ENCODE measurements around the gene SIDT1.
A peak's percentile ranks its signal among the peaks of the same experiment; 100 is the strongest.
"Not testable (repeated sequence)": the region's sequence is repeated elsewhere in the genome, so short reads cannot be mapped to it uniquely, and the experiment has no call there.

SIDT1 gene

GRCh38 chr3:113600418-113601182, 68.2 kb downstream of the SIDT1 start:
- DNase-seq, result no peak

- DNase-seq, result peak in 1 of 2 experiments; percentile 57
These were observed 68.9 kb downstream of the SIDT1 start for GRCh38 chr3:113601240-113601639.

- DNase-seq, result peak in 1 of 2 experiments; percentile 14
These were observed 69.9 kb downstream of the SIDT1 start for GRCh38 chr3:113602256-113602655.

GRCh38 chr3:113602836-113603235, 70.5 kb downstream of the SIDT1 start:
- DNase-seq, result no peak

- DNase-seq, result no peak
These were observed 74.3 kb downstream of the SIDT1 start for GRCh38 chr3:113606539-113607218.

DNA sequence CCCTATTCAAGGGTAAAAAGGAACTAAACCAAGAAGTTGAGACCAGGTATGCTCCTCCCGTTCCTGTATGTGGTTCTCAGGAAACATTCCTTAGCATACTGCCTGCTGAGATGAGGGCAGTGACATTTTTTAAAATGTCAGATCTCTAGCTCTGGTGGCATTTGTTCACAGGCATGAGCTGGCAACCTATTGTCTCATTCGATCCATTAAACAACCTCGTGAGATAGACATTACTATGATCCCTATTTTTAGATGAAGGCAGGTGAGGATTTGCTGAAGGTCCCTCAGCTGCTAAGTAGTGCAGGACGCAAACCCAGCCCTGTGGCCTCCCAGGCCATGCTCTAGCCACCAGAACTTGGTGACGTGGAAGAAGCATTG, 74.9 kb downstream of the SIDT1 start:
- no peak for DNase-seq

DNA sequence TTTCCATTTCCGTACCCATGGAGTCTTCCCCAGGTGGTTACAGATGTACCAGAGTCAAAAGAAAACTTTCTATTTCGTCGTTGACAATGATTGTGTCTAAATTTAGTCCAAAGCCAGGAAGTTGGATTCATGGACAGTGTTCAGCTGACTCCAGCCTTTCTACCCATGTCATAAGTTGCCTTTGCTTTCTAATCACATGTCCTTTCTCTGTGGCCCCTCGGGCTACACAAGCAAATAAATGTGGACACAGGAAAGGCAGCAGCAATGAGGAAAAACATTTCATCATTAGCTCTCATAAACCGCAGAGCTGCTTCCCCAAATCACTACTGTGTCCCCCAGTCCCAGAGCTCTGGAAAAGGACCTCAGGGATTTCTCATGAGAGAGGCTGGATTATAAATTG, 82.0 kb downstream of the SIDT1 start:
- DNase-seq, result no peak

- DNase-seq, result no peak
These were observed 83.6 kb downstream of the SIDT1 start for GRCh38 chr3:113615976-113616375.

DNA sequence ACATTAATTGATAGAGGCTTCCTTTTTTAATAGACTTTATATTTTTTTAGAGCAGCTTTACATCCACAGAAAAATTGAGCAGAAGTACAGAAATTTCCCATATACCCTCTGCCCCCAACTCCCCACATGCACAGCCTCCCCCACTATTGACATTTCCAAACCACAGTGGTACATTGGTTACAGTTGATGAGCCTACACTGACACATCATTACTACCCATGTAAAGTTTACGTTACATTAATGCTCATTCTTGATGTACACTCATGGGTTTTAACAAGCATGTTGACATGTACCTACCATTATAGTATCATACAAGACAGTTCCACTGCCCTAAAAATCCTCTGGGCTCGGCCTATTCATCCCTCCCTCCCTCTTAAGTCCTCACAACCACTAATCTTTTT, 85.4 kb downstream of the SIDT1 start:
- DNase-seq, result no peak

DNA sequence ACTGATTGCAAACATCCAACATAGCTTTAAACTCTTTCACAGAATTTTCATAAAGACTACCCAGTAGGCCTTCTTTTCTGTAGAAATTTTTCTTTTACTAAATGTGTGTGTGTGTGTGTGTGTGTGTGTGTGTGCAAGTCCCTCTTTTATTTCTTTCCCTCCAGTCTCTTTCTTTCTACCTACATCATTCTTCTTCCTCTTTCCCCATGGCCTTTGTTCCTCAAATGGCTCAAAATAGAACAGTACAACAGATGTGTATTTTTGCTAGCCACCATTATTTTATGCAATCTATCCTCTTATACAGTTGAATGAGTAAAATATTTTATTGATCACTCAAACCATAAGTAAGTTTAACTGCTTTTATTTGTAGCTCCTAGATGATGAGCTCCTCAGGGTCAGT, 87.7 kb downstream of the SIDT1 start:
- no peak for DNase-seq

GRCh38 chr3:113623324-113623723, 91.0 kb downstream of the SIDT1 start:
- DNase-seq, result peak; percentile 15 to 19

DNA sequence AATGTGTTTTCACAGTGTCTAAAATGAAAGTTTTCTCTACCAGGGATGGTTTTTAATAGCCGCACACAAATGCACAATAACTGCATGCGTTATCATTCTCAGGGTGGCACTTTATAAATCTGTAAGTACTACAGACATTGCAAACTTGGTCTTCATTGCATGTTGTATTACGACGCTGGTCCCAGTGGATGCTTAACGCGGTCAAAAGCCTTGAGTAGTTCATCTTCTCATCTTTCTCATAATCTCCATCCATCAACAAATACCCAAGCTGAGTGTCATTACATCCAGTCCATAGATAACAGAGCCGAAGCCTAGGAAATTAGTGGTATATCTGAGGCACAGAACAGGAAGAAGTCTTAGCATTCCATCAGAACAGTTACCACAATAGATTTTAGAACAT, 91.5 kb downstream of the SIDT1 start:
- DNase-seq, result no peak

DNA sequence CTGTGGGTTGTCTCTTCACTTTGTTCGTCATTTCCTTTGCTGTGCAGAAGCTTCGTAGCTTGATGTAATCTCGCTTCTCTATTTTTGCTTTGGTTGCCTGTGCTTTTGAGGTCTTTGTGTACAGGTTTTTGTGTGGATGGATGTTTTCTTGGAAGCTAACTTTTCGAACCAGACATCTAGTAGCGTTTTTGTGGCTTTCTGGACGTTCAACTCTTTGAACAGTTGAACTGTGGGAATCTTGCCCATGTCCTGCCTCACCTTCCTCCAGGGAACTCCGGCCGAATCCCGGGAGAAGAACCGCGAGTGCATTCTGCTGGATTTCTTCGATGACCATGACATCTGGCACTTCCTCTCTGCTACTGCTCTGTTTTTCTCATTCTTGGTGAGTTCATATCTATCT, 93.5 kb downstream of the SIDT1 start:
- DNase-seq, result no peak

GRCh38 chr3:113626503-113627371, 94.4 kb downstream of the SIDT1 start:
- peak; percentile 50 to 84 for DNase-seq

DNA sequence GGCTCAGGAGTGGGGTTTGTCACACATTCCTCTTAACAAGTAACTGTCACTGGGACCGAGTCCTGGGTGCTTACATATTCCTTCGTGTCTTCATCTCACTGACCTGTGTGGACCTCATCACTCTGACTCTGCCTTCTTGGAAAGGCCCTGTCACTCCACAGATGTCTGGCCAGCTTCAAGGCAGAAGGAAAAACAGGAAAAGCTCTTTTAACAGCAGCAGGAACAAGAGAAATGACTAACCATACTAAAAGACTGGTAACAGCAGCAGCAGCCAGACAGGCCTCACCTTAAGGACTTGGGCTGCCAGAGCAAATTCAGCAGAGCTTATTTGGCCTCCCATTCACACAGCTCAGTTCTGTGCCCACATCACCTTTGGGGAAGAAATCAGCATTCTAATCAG, 96.0 kb downstream of the SIDT1 start:
- no peak for DNase-seq

DNA sequence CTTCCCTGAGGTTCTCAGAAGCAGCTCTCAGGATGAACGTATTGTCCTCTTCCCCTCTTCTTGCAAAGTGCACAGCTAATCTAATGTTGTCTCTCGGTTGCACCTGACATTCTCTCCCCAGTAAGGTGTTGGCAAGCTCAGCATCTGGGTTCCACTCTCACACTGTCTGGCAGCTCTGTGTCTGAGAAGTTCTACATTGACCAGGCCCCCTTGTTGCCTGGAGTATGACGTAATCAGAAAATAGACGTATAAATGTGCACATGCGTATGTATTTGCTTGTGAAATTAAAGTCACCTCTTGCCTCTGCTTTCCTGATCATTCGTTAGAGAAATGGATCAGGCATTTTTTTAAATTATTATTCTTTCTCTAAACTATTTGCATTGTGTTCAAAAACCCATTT, 96.4 kb downstream of the SIDT1 start:
- DNase-seq, result no peak

- no peak for DNase-seq
These were observed 97.4 kb downstream of the SIDT1 start for GRCh38 chr3:113629584-113630421.

DNA sequence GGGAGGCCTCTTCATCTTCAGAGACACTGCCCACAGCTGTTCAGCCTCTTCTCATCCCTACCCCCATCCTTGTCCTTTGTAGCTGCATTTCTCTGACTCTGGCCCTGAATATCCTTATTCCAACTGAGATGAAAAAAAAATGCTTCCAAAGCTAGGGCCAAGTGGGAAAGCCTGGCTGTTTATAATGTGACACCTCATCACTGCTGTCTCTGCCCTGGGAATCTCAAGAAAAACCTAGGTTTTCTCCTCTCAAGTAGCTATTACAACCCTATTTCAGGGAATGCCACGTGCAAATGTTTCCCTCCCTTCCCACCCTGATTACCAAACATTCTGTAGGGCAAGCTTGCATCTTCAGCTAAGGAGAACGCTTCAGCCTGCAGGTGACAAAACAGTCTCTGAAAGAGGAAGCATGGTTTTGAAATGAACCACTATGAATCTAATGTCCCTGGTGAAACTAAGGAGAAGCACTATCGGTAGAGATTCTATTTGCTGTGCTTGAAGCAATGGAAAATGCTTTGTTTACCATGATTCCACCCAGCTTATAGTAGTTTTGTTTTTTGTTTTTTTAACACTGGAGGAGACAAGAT, 98.7 kb downstream of the SIDT1 start:
- no peak for DNase-seq

DNA sequence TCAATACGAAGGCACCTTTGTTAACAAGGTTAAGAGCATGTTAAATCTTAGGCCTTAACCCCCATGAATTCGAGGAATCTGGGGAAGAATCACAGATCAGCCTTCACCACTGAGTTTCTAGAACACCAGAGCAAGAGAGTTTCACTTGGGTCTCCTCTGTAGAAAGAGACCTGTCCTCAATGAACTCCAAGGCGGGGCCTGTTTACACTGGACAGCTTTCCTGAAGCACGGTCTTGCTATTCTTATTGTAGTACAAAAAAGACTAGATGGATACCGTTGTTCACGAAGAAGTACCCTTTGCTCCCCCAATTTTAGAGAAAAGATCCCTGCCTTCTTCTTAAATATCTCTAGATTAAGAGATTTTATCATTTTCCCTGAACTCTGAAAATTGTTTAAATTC, 99.2 kb downstream of the SIDT1 start:
- no peak for DNase-seq

DNA sequence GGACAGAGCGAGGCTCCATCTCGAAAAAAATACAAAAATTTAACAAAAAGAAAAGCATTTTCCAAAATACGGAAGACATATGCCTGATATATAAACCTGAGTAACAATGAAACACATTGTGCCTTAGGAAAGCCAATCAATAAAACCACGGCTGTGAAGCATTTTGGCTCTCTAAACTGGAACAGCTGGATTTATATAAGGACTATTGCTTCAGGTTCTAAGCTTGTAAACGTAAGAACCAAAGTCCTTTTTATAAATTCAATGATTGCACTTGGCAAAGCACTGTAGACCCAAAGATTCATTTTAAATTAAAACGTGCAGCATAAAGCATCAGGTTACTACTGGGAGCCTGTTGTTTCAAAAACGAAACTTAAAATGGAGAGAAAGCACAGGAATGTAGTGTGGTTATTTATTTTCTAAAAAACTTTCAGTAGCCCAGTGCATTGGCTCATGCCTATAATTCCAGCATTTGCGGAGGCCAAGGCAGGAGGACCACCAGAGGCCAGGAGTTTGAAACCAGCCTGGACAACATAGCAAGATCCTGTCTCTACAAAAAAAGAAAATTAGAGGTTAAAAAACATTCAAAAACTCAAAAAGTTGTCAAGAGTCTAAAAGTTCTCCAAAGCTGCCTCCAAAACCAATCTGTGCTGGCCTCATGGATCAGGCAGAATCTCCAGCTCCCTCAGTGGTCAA, 102.6 kb downstream of the SIDT1 start:
- DNase-seq, result no peak

- not testable (repeated sequence) for DNase-seq
These were observed 103.7 kb downstream of the SIDT1 start for GRCh38 chr3:113636034-113636433.

GRCh38 chr3:113637756-113638155, 105.4 kb downstream of the SIDT1 start:
- DNase-seq, result no peak

All from NCI-H524 (cell line).